ENCODE data around the gene LRRC4C.

Gene LRRC4C

GRCh38 chr11:40421208-40421981, 1038.1 kb downstream of the LRRC4C start:
- Histone ChIP-seq H3K27ac (no peak overlapping the region), H3K27me3 (no peaks in the 10 kb centered on the region), H3K9me3 (no peaks in the 10 kb centered on the region), H3K4me3 (no peak overlapping the region), H3K4me1 (no peaks in the 10 kb centered on the region), H3K36me3 (no peaks in the 10 kb centered on the region)
- intact Hi-C loops (cut with DNase I; ENCODE audit: low total_unique reads) = no loop called here
- TF ChIP-seq CTCF (IDR thresholded peaks at IDR 0.05) = no peak
- DNase-seq = no peak

GRCh38 chr11:40417627-40418026, 1041.8 kb downstream of the LRRC4C start:
- no peak overlapping the region for H3K4me3 ChIP-seq
- no peaks in the 10 kb centered on the region for H3K4me1 ChIP-seq
- no peak for TF ChIP-seq CTCF (IDR thresholded peaks at IDR 0.05)
- no peak for DNase-seq
- H3K36me3 ChIP-seq = no peaks in the 10 kb centered on the region
- intact Hi-C loops (cut with DNase I; ENCODE audit: low total_unique reads) = no loop called here
- no peaks in the 10 kb centered on the region for H3K9me3 ChIP-seq
- no peak overlapping the region for H3K27ac ChIP-seq
- no peaks in the 10 kb centered on the region for H3K27me3 ChIP-seq

GRCh38 chr11:40407355-40407754, 1052.1 kb downstream of the LRRC4C start:
- Histone ChIP-seq H3K9me3 (no peaks in the 10 kb centered on the region), H3K36me3 (no peaks in the 10 kb centered on the region), H3K4me1 (no peaks in the 10 kb centered on the region), H3K4me3 (no peak overlapping the region), H3K27me3 (no peaks in the 10 kb centered on the region), H3K27ac (no peak overlapping the region)
- intact Hi-C loops (cut with DNase I; ENCODE audit: low total_unique reads) = no loop called here
- DNase-seq = no peak
- no peak for TF ChIP-seq CTCF (IDR thresholded peaks at IDR 0.05)

GRCh38 chr11:40405614-40406013, 1053.8 kb downstream of the LRRC4C start:
- intact Hi-C loops (cut with DNase I; ENCODE audit: low total_unique reads) = no loop called here
- Histone ChIP-seq H3K27ac (no peak overlapping the region), H3K36me3 (no peaks in the 10 kb centered on the region), H3K4me1 (no peaks in the 10 kb centered on the region), H3K27me3 (no peaks in the 10 kb centered on the region), H3K9me3 (no peaks in the 10 kb centered on the region), H3K4me3 (no peak overlapping the region)
- no peak for TF ChIP-seq CTCF (IDR thresholded peaks at IDR 0.05)
- DNase-seq = no peak

GRCh38 chr11:40403321-40403720, 1056.1 kb downstream of the LRRC4C start:
- intact Hi-C loops (cut with DNase I; ENCODE audit: low total_unique reads) = no loop called here
- no peaks in the 10 kb centered on the region for H3K4me1 ChIP-seq
- no peaks in the 10 kb centered on the region for H3K9me3 ChIP-seq
- H3K27ac ChIP-seq = no peak overlapping the region
- H3K4me3 ChIP-seq = no peak overlapping the region
- TF ChIP-seq CTCF (IDR thresholded peaks at IDR 0.05) = no peak
- no peaks in the 10 kb centered on the region for H3K36me3 ChIP-seq
- no peaks in the 10 kb centered on the region for H3K27me3 ChIP-seq
- DNase-seq = no peak

Measured in tibial artery (tissue), 4 donors.